Measurements from ENCODE around the gene CDH4.

Gene CDH4

DNA sequence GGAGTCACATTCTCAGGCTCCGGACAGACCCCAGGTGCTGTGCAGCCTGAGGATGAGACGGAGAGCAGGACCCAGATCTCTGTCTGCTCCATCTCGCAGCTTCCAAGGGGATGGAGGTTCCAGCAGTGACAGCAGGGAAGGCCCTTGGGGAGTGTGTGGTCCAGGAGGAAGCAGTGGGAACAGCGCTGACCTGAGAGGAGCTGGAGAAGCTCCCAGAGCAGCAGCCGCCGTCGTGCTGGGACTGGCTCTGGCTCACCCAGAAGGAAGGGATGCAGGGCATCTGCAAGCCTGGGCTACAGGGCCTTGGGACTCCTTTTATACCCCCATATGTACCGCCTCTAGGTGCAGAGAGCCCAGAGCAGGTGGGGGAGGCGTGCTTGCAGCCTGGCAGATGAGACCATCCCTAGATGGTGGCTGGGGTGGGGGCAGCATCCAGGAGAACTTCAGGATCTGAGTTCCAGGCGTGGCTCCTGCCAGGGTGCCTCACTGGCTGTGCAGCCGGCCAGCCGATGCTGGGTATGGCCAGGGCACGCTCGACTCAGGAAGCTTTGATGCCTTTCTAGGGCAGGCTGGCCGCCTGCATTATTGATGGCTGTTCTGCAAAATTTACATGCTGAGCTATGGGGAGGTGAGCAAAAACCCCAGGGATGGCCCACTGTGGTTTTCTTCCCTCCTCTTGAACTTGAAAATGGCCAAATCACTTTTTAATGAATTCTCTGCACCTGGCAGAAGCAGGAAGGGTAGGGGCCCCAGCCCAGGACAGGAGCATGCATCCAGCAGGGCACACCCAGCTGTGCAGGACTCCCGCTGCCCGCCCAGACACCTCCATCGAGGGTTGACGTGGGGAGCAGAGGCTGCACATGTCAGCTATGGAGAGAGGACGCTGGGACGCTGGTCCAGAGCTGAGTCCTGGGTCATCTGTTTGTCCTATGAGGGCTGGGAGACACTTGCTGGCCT is 634.0 kb downstream of the CDH4 start:
- no peaks in the 10 kb centered on the region for H3K27me3 Mint-ChIP-seq
- H3K36me3 Mint-ChIP-seq (ENCODE audit: insufficient read depth), result no peaks in the 10 kb centered on the region
- no peak for DNase-seq (ENCODE audit: low spot score in 2 of 2)
- no peaks in the 10 kb centered on the region for H3K4me1 Mint-ChIP-seq
- peaks cover 9% of the 10 kb centered on the region for H3K9me3 Mint-ChIP-seq
- no peak for ATAC-seq (replicated peaks; ENCODE audit: extremely low read depth, poor library complexity, severe bottlenecking)
- no peak overlapping the region for H3K4me3 Mint-ChIP-seq
- H3K27ac Mint-ChIP-seq (ENCODE audit: low read depth), result no peak overlapping the region

DNA sequence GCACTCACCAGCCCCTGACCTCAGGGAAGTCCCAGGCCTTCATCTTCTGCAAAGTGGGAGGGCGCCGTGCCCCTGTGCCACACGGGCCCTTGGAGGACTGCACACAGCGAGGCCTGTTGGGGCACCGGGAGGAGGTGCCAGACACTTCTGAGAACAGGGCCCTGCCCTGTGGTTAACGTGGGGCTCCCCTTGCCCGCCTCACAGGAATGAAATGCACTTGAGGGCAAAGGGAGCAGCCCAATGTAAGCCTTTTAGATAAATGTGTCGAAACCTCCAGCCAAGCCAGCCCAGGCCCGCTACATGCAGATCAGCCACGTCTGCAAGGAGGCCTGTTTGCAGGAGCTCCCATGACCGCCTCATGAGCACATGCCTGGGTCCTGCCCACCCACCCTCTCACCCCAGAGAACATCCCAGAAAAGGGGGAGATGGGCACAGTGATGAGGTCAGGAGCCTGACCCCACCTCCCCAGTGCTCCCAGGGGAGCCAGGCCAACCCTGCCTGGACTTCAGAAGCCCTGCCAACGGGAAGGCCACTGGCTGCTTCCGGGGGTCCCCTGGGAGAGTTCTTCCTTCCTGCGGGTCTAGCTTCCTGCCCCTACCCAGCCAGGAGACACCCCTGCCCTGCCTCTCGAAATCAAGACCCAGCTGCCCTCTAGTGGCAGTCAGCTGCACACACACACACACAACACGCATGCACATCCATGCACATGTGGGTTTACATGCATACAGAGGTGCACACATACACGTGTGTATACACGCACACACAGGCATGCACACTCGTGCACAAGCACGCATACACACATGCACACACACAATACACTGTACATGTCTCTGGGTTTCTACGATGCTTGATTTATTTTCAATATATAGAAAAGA is 634.9 kb downstream of the CDH4 start:
- H3K4me3 Mint-ChIP-seq, result no peak overlapping the region
- H3K36me3 Mint-ChIP-seq (ENCODE audit: insufficient read depth), result no peaks in the 10 kb centered on the region
- DNase-seq (ENCODE audit: low spot score in 2 of 2) (no peak), ATAC-seq (replicated peaks; ENCODE audit: extremely low read depth, poor library complexity, severe bottlenecking) (no peak)
- H3K27me3 Mint-ChIP-seq, result no peaks in the 10 kb centered on the region
- no peaks in the 10 kb centered on the region for H3K4me1 Mint-ChIP-seq
- no peak overlapping the region for H3K27ac Mint-ChIP-seq (ENCODE audit: low read depth)
- peaks cover 9% of the 10 kb centered on the region for H3K9me3 Mint-ChIP-seq

GRCh38 chr20:61887596-61888093 is 635.6 kb downstream of the CDH4 start:
- H3K4me3 Mint-ChIP-seq, result no peak overlapping the region
- ATAC-seq (replicated peaks; ENCODE audit: extremely low read depth, poor library complexity, severe bottlenecking), result no peak
- H3K4me1 Mint-ChIP-seq, result no peaks in the 10 kb centered on the region

GRCh38 chr20:61888101-61888865 is 636.2 kb downstream of the CDH4 start:
- no peaks in the 10 kb centered on the region for H3K36me3 Mint-ChIP-seq (ENCODE audit: insufficient read depth)
- peaks cover 9% of the 10 kb centered on the region for H3K9me3 Mint-ChIP-seq
- ATAC-seq (replicated peaks; ENCODE audit: extremely low read depth, poor library complexity, severe bottlenecking), result no peak
- DNase-seq (ENCODE audit: low spot score in 2 of 2), result no peak
- no peaks in the 10 kb centered on the region for H3K4me1 Mint-ChIP-seq
- H3K27me3 Mint-ChIP-seq, result no peaks in the 10 kb centered on the region
- H3K27ac Mint-ChIP-seq (ENCODE audit: low read depth), result no peak overlapping the region
- H3K4me3 Mint-ChIP-seq, result no peak overlapping the region

More at GRCh38 chr20:61887596-61888093, 635.6 kb downstream of the CDH4 start:
- no peaks in the 10 kb centered on the region for H3K27me3 Mint-ChIP-seq
- no peak overlapping the region for H3K27ac Mint-ChIP-seq (ENCODE audit: low read depth)
- no peaks in the 10 kb centered on the region for H3K36me3 Mint-ChIP-seq (ENCODE audit: insufficient read depth)
- DNase-seq (ENCODE audit: low spot score in 2 of 2), result no peak
- H3K9me3 Mint-ChIP-seq, result peaks cover 9% of the 10 kb centered on the region

DNA sequence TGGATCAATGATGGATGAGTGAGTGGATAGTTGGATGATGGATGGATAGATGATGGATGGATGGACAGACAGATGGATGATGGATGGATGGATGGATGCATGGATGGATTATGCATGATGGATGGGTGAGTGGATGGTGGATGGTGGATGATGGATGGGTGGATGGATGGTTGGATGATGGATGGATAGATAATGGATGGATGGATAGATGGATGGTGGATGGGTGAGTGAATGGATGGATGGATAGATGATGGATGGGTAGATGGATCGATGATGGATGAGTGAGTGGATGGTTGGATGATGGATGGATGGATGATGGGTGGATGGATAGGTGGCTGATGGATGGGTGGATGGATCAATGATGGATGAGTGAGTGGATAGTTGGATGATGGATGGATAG is 637.6 kb downstream of the CDH4 start:
- H3K36me3 Mint-ChIP-seq (ENCODE audit: insufficient read depth), result no peaks in the 10 kb centered on the region
- H3K4me1 Mint-ChIP-seq, result no peaks in the 10 kb centered on the region
- H3K4me3 Mint-ChIP-seq, result no peak overlapping the region
- H3K9me3 Mint-ChIP-seq, result peaks cover 9% of the 10 kb centered on the region
- ATAC-seq (replicated peaks; ENCODE audit: extremely low read depth, poor library complexity, severe bottlenecking), result no peak
- no peak overlapping the region for H3K27ac Mint-ChIP-seq (ENCODE audit: low read depth)
- H3K27me3 Mint-ChIP-seq, result no peaks in the 10 kb centered on the region
- DNase-seq (ENCODE audit: low spot score in 2 of 2), result no peak

DNA sequence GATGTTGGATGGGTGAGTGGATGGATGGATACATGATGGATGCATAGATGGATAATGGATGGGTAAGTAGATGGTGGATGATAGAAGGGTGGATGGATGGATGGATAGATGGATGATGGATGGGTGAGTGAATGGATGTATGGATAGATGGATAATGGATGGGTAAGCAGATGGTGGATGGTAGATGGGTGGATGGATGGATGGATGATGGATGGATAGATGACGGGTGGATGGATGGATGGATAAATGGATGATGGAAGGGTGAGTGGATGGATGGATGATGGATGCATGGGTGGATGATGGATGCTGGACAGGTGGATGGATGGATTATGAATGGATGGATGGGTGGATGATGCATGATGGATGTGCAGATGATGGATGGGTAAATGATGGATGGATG is 638.1 kb downstream of the CDH4 start:
- Mint-ChIP-seq H3K27me3 (no peaks in the 10 kb centered on the region), H3K9me3 (peaks cover 9% of the 10 kb centered on the region), H3K36me3 (ENCODE audit: insufficient read depth) (no peaks in the 10 kb centered on the region), H3K4me3 (no peak overlapping the region), H3K27ac (ENCODE audit: low read depth) (no peak overlapping the region), H3K4me1 (no peaks in the 10 kb centered on the region)
- ATAC-seq (replicated peaks; ENCODE audit: extremely low read depth, poor library complexity, severe bottlenecking) (no peak), DNase-seq (ENCODE audit: low spot score in 2 of 2) (no peak)

DNA sequence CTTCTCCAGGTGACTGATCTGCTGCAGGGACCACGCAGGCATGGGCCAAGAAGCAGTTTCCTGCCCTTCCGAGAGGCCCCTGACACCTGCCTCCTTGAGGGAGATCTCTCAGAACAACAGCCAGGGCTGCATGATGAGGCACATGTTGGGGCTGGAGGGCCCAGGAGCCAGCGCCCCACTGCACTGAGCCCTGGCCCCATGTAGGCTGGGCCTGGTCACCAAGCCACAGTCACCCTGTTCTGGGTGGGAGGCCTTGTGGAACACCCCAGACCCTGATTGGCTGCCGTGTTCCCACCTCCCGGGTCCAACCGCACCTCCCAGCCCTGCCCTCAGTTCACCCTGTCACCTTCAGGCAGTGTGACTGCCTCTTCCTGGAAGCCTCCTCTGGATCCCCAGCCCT is 639.4 kb downstream of the CDH4 start:
- no peaks in the 10 kb centered on the region for H3K27me3 Mint-ChIP-seq
- no peak for ATAC-seq (replicated peaks; ENCODE audit: extremely low read depth, poor library complexity, severe bottlenecking)
- no peaks in the 10 kb centered on the region for H3K36me3 Mint-ChIP-seq (ENCODE audit: insufficient read depth)

GRCh38 chr20:61891916-61892649 is 640.0 kb downstream of the CDH4 start:
- Mint-ChIP-seq H3K9me3 (peaks cover 9% of the 10 kb centered on the region), H3K27ac (ENCODE audit: low read depth) (no peak overlapping the region)

More for the DNA sequence above, 639.4 kb downstream of the CDH4 start:
- no peak overlapping the region for H3K4me3 Mint-ChIP-seq
- H3K4me1 Mint-ChIP-seq, result no peaks in the 10 kb centered on the region
- DNase-seq (ENCODE audit: low spot score in 2 of 2), result no peak
- H3K9me3 Mint-ChIP-seq, result peaks cover 9% of the 10 kb centered on the region
- no peak overlapping the region for H3K27ac Mint-ChIP-seq (ENCODE audit: low read depth)

DNA sequence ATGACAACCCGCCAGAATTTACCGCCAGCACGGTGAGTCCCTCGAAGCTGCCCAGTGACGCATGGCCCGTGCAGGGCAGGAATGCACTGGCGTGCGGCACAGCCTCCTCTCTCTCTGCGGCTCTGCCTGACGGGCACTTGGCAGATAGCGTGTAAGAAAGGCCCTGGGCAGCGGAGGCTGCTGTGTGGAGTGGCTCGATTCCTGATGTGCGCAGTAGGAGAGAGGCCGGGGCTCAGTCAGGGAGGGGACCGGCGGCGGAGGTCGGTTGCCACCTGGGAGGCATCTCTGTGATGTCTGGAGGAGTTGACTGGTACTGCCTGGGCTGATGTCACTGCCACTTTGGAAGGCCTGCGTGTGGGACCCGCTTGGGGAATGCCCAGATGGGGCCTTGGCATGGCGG is 643.0 kb downstream of the CDH4 start:
- H3K4me3 Mint-ChIP-seq, result no peak overlapping the region

More at GRCh38 chr20:61891916-61892649, 640.0 kb downstream of the CDH4 start:
- H3K4me1 Mint-ChIP-seq, result no peaks in the 10 kb centered on the region
- no peaks in the 10 kb centered on the region for H3K36me3 Mint-ChIP-seq (ENCODE audit: insufficient read depth)
- H3K4me3 Mint-ChIP-seq, result no peak overlapping the region
- DNase-seq (ENCODE audit: low spot score in 2 of 2) (no peak), ATAC-seq (replicated peaks; ENCODE audit: extremely low read depth, poor library complexity, severe bottlenecking) (no peak)
- no peaks in the 10 kb centered on the region for H3K27me3 Mint-ChIP-seq

DNA sequence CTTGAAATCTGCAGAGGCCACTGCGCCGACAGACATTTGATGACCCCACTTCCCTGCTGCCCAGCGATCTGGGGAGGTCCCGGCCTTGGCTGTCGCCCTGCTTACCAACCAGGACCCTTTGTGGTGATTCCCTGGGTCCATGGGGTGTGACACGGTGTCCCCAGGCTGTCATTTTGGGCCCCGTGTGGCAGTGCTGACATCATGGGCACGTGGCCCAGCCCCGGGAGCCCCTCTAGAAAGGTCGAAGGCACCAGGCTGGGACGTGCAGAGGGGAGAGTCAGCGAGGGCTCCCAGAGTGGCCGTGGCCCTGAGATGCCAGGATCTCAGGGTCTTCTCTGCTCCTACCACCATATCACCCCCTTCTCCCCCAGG is 643.6 kb downstream of the CDH4 start:
- no peak for ATAC-seq (replicated peaks; ENCODE audit: extremely low read depth, poor library complexity, severe bottlenecking)
- DNase-seq (ENCODE audit: low spot score in 2 of 2), result no peak
- Mint-ChIP-seq H3K27ac (ENCODE audit: low read depth) (no peak overlapping the region), H3K4me3 (no peak overlapping the region), H3K4me1 (no peaks in the 10 kb centered on the region), H3K27me3 (peaks cover 9% of the 10 kb centered on the region), H3K9me3 (no peaks in the 10 kb centered on the region), H3K36me3 (ENCODE audit: insufficient read depth) (no peaks in the 10 kb centered on the region)

More for the DNA sequence above, 643.0 kb downstream of the CDH4 start:
- DNase-seq (ENCODE audit: low spot score in 2 of 2) (no peak), ATAC-seq (replicated peaks; ENCODE audit: extremely low read depth, poor library complexity, severe bottlenecking) (no peak)
- Mint-ChIP-seq H3K9me3 (peaks cover 2% of the 10 kb centered on the region), H3K4me1 (no peaks in the 10 kb centered on the region), H3K27ac (ENCODE audit: low read depth) (no peak overlapping the region), H3K27me3 (peaks cover 9% of the 10 kb centered on the region), H3K36me3 (ENCODE audit: insufficient read depth) (no peaks in the 10 kb centered on the region)

GRCh38 chr20:61896058-61896961 is 644.2 kb downstream of the CDH4 start:
- ATAC-seq (replicated peaks; ENCODE audit: extremely low read depth, poor library complexity, severe bottlenecking) (no peak), DNase-seq (ENCODE audit: low spot score in 2 of 2) (no peak)
- Mint-ChIP-seq H3K27me3 (peaks cover 9% of the 10 kb centered on the region), H3K4me1 (no peaks in the 10 kb centered on the region), H3K36me3 (ENCODE audit: insufficient read depth) (no peaks in the 10 kb centered on the region), H3K27ac (ENCODE audit: low read depth) (no peak overlapping the region), H3K4me3 (no peak overlapping the region), H3K9me3 (no peaks in the 10 kb centered on the region)

All from central memory CD8-positive, alpha-beta T cell (primary cell).